C4-2B (cell line): ENCODE measurements around the gene AP2A2.

Source experiments
- ZFX ChIP-seq: fragments of 450-650 bp; IDR thresholded peaks from 2 replicates; pipeline ENCODE4 v1.6.1; 2017
- TF ChIP-seq, protein P1 (sequence below): fragments of 450-650 bp; conservative IDR thresholded peaks from 2 replicates; pipeline ENCODE4 v1.5.1; 2017; ENCODE audit warnings: mild to moderate bottlenecking

DNA sequence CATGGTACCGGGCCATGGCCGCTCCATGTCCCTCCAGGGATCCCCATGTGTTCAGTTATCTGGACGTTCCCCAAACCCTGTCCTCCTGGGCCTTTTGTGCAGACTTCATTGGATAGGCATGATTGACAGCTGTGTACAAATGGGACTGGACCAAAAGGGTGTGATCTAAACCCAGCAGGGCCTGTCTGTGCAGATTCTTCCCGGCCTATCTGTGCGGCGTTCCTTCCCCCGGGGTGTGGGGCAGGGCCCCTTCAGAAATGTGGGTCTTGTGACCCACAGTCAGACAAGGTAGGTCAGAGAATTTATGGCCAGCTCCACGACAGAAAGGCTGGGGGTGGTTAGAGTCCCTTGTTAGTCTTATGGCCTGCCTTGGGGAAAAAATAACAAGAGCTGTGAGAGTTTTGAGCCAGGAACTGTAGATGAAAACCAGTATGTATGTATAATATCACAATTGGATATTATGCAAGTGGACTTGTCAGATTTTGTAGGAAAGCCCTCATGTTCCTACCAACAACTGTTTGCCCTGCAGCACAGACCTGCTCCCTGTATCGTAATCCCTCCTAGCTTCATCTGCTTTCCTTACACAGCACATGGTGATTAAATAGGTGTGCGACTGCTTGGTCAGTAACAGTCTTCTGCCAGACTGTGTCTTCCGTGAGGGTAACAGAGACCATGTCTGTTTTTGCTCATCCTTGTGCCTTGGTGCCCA, 31.7 kb downstream of the AP2A2 start:
- TF ChIP-seq, protein P1, sequence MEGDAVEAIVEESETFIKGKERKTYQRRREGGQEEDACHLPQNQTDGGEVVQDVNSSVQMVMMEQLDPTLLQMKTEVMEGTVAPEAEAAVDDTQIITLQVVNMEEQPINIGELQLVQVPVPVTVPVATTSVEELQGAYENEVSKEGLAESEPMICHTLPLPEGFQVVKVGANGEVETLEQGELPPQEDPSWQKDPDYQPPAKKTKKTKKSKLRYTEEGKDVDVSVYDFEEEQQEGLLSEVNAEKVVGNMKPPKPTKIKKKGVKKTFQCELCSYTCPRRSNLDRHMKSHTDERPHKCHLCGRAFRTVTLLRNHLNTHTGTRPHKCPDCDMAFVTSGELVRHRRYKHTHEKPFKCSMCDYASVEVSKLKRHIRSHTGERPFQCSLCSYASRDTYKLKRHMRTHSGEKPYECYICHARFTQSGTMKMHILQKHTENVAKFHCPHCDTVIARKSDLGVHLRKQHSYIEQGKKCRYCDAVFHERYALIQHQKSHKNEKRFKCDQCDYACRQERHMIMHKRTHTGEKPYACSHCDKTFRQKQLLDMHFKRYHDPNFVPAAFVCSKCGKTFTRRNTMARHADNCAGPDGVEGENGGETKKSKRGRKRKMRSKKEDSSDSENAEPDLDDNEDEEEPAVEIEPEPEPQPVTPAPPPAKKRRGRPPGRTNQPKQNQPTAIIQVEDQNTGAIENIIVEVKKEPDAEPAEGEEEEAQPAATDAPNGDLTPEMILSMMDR = no peak
- TF ChIP-seq ZFX = no peak
